Mucosa of stomach (tissue), 1 donor: ENCODE results near the gene NFKBIZ.

ENCODE experiments used
- H3K27me3 ChIP-seq: one replicate; pipeline ENCODE4 v1.7.0; 2013; ENCODE audit warnings: mild to moderate bottlenecking, low read length; ENCODE audit not compliant: control insufficient read depth, insufficient read depth
- H3K36me3 ChIP-seq: one replicate; pipeline ENCODE4 v1.7.0; 2013; ENCODE audit warnings: low read length; ENCODE audit not compliant: control insufficient read depth, insufficient read depth
- H3K4me1 ChIP-seq: one replicate; pipeline ENCODE4 v1.7.0; 2013; ENCODE audit warnings: mild to moderate bottlenecking, low read length; ENCODE audit not compliant: control insufficient read depth, insufficient read depth
- H3K4me3 ChIP-seq: one replicate; pipeline ENCODE4 v1.7.0; 2013; ENCODE audit warnings: low read length
- H3K9ac ChIP-seq: one replicate; pipeline ENCODE4 v1.7.0; 2013; ENCODE audit warnings: mild to moderate bottlenecking, low read length, moderate library complexity
- H3K9me3 ChIP-seq: one replicate; pipeline ENCODE4 v1.7.0; 2013; ENCODE audit warnings: mild to moderate bottlenecking, low read length, moderate library complexity; ENCODE audit not compliant: control insufficient read depth
- donor health status: Pancreatic carcinoma.

NFKBIZ gene

DNA sequence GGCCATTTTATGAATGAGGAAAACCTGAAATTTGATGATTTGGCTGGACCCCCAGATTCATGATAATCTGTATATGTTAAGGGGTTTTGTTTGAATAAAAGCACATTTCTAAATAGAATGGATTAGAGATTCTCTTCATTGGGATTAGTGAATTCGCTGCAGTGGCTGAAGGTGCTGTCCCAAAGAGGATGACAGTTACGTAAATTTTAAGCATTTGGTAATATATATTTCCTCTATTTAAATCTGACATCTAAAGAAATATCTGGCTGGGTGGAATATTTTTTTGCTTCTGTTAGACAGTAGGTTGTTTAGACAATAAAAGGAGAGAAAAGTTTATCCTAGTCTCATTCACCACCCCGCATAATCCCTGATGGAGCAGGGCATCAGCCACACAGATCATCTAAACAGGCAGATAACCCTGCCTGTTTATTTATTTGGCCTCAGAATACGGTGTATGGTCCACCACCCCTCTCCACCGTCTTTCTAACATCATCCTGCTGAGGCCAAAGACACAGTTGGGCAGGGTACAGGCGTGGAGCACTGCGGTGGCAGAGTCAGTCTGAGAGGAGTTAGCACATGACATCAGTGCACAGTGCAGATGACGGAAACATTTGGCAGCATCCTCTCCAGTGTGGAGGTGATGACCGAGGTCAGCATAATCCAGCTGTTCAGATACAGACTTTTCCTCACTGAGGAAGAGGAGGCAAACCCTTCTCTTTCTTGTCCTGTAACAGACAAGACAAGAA, 20.4 kb upstream of the NFKBIZ start:
- Histone ChIP-seq H3K36me3 (no peaks in the 10 kb centered on the region), H3K4me3 (peak overlapping the region; percentile 15), H3K4me1 (peaks cover 28% of the 10 kb centered on the region), H3K9ac (peak overlapping the region; percentile 96), H3K27me3 (no peaks in the 10 kb centered on the region), H3K9me3 (no peaks in the 10 kb centered on the region)

DNA sequence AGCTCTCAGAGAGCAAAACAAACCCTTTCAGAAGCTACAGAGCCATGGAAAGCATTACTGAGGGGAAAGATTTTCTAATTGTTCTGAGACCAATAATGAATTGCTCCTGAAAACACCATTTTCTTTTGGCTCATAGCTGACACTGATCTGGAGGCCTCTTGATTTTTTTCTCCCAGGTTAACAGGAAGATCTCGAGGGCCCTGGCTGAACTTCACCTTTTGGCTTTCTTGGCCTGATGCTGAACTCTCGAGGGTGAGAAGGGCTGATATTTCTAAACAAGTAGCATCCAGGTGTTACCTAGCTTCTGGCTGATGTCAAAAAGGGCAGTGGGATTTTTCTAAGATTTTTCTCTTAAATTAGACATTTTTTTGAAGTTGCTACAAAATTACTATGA, 19.9 kb upstream of the NFKBIZ start:
- peaks cover 34% of the 10 kb centered on the region for H3K4me1 ChIP-seq
- no peaks in the 10 kb centered on the region for H3K9me3 ChIP-seq
- H3K36me3 ChIP-seq, result no peaks in the 10 kb centered on the region
- H3K9ac ChIP-seq, result peak overlapping the region; percentile 96
- H3K4me3 ChIP-seq, result no peak overlapping the region
- no peaks in the 10 kb centered on the region for H3K27me3 ChIP-seq

DNA sequence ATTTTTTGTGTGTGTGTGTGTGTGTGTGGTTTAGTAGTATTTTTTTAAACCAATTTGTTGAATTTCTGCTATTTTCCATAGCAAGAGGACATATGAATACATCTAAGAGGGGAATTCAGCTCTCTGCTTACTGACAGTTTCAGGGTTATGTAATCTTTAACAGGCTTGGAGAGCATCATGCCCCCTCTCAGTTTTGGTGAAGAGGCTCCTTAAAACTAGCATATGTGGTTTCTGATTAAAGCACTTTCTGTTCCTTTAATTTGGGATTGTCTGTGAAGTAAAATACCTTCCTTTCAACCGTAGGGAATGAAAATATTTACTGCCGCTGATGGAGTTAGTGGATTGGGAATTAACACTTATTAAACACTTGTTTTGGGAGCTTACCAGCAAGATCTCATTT, 19.4 kb upstream of the NFKBIZ start:
- no peak overlapping the region for H3K4me3 ChIP-seq
- no peak overlapping the region for H3K9ac ChIP-seq
- no peaks in the 10 kb centered on the region for H3K36me3 ChIP-seq
- peaks cover 38% of the 10 kb centered on the region for H3K4me1 ChIP-seq
- no peaks in the 10 kb centered on the region for H3K27me3 ChIP-seq
- H3K9me3 ChIP-seq, result no peaks in the 10 kb centered on the region

- Histone ChIP-seq H3K9me3 (no peaks in the 10 kb centered on the region), H3K36me3 (no peaks in the 10 kb centered on the region), H3K4me1 (peaks cover 42% of the 10 kb centered on the region), H3K27me3 (no peaks in the 10 kb centered on the region), H3K9ac (no peak overlapping the region), H3K4me3 (no peak overlapping the region)
These were observed 15.8 kb upstream of the NFKBIZ start for GRCh38 chr3:101833446-101833974.

GRCh38 chr3:101835676-101836075, 13.6 kb upstream of the NFKBIZ start:
- Histone ChIP-seq H3K9ac (no peak overlapping the region), H3K27me3 (no peaks in the 10 kb centered on the region), H3K9me3 (no peaks in the 10 kb centered on the region), H3K4me1 (peaks cover 35% of the 10 kb centered on the region), H3K36me3 (no peaks in the 10 kb centered on the region), H3K4me3 (no peak overlapping the region)

DNA sequence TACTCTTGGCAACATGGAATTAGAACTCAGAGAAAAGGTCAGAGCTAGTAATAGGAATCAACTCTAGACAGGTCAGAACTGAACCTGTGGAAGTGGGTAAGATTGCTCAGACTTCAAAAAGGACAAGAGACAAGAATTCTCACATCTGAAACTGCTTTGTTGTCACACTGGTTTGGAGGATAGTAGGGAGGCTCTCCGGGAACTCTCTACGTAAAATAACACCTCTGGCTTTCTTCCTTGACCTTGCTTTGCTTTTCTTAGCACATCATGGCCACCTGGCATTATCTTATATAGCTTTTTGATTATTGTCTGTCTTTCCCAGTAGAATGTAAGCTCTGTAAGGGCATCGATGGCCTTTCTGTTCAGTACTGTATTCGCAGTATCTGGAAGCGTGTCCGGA, 13.2 kb upstream of the NFKBIZ start:
- no peaks in the 10 kb centered on the region for H3K36me3 ChIP-seq
- no peaks in the 10 kb centered on the region for H3K9me3 ChIP-seq
- no peak overlapping the region for H3K4me3 ChIP-seq
- no peak overlapping the region for H3K9ac ChIP-seq
- H3K4me1 ChIP-seq, result peaks cover 35% of the 10 kb centered on the region
- H3K27me3 ChIP-seq, result no peaks in the 10 kb centered on the region

DNA sequence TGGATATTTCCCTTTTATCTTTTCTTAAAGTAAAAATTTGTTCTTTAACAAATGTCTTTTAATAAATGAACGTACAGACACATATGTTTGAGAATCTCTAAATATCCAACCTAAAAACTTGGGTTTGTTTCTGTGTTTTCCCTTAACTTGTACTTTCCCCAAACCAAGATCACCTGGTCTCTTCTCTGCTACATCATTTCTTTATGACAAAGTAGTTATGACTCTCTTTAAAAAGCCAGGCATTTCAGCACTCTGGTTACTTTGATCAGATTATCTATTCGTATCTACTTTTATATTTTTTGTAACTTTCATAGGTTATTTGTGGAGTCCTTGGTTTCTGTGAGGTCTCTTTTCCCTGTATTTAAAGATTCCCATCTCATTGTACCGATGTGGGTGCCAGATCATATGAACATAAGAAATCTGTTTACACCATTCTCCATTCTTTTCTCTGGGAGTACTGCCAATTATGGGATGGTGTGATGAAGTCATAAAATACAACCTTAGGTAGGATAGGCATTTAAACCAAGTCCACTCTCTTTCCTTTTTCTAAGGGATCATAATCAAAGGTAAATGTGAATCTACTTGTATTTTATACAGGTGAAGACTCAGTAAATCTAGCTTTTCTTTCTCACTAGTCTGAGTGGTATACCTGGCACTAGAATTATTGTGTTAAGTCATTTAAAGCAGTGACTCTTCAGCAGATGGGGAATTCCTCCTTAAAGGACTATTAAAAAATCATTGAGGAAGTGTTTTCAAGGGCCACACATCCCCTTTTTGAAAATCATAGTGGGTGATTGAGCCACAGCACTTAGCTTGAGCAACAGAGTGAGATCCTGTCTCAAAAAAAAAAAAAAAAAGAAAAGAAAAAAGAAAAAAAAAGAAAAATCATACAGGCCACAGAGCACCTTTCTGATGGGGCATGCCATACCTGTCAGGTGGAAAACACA, 12.4 kb upstream of the NFKBIZ start:
- no peaks in the 10 kb centered on the region for H3K9me3 ChIP-seq
- peaks cover 35% of the 10 kb centered on the region for H3K4me1 ChIP-seq
- no peaks in the 10 kb centered on the region for H3K36me3 ChIP-seq
- no peak overlapping the region for H3K4me3 ChIP-seq
- no peak overlapping the region for H3K9ac ChIP-seq
- no peaks in the 10 kb centered on the region for H3K27me3 ChIP-seq

DNA sequence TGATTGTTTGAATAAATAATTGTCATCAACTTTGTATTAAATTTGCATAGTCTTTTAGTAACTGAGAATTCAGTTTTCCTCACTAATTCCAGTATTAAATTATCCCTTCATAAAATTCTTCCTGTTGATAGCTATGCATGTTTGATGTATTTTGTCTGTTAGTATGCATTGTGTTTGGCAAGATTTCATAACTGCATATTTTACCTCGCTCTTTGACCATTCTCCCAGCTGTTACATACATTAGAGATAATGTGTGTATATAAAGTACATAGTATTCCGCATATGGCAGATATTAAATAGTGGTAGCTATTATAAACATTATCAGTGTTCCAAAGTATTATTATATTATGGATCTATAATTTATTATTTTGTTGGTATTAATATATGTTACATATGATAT, 10.6 kb upstream of the NFKBIZ start:
- Histone ChIP-seq H3K4me1 (peaks cover 29% of the 10 kb centered on the region), H3K9ac (no peak overlapping the region), H3K9me3 (no peaks in the 10 kb centered on the region), H3K4me3 (no peak overlapping the region), H3K36me3 (no peaks in the 10 kb centered on the region), H3K27me3 (no peaks in the 10 kb centered on the region)

GRCh38 chr3:101840066-101840465, 9.2 kb upstream of the NFKBIZ start:
- Histone ChIP-seq H3K4me1 (peaks cover 17% of the 10 kb centered on the region), H3K36me3 (no peaks in the 10 kb centered on the region), H3K9me3 (no peaks in the 10 kb centered on the region), H3K4me3 (no peak overlapping the region), H3K9ac (no peak overlapping the region), H3K27me3 (no peaks in the 10 kb centered on the region)

- Histone ChIP-seq H3K36me3 (no peaks in the 10 kb centered on the region), H3K9ac (no peak overlapping the region), H3K27me3 (no peaks in the 10 kb centered on the region), H3K4me3 (no peak overlapping the region), H3K4me1 (peaks cover 20% of the 10 kb centered on the region), H3K9me3 (no peaks in the 10 kb centered on the region)
These were observed 6.9 kb upstream of the NFKBIZ start for GRCh38 chr3:101842245-101842934.

GRCh38 chr3:101842935-101843330, 6.4 kb upstream of the NFKBIZ start:
- H3K4me1 ChIP-seq, result peaks cover 20% of the 10 kb centered on the region
- no peaks in the 10 kb centered on the region for H3K9me3 ChIP-seq
- H3K36me3 ChIP-seq, result no peaks in the 10 kb centered on the region
- H3K27me3 ChIP-seq, result no peaks in the 10 kb centered on the region
- no peak overlapping the region for H3K4me3 ChIP-seq
- H3K9ac ChIP-seq, result no peak overlapping the region
